ENCODE data around the gene TSHZ3. TPM values are rescaled to one million over a fixed set of nuclear protein-coding genes. Genes with fewer than 3 reads are reported as not detected.

Gene TSHZ3, protein sequence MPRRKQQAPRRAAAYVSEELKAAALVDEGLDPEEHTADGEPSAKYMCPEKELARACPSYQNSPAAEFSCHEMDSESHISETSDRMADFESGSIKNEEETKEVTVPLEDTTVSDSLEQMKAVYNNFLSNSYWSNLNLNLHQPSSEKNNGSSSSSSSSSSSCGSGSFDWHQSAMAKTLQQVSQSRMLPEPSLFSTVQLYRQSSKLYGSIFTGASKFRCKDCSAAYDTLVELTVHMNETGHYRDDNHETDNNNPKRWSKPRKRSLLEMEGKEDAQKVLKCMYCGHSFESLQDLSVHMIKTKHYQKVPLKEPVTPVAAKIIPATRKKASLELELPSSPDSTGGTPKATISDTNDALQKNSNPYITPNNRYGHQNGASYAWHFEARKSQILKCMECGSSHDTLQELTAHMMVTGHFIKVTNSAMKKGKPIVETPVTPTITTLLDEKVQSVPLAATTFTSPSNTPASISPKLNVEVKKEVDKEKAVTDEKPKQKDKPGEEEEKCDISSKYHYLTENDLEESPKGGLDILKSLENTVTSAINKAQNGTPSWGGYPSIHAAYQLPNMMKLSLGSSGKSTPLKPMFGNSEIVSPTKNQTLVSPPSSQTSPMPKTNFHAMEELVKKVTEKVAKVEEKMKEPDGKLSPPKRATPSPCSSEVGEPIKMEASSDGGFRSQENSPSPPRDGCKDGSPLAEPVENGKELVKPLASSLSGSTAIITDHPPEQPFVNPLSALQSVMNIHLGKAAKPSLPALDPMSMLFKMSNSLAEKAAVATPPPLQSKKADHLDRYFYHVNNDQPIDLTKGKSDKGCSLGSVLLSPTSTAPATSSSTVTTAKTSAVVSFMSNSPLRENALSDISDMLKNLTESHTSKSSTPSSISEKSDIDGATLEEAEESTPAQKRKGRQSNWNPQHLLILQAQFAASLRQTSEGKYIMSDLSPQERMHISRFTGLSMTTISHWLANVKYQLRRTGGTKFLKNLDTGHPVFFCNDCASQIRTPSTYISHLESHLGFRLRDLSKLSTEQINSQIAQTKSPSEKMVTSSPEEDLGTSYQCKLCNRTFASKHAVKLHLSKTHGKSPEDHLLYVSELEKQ
- 1 to 10 TPM in 1 of 2 experiments, under 1 TPM in 1; 0.94 to 1.5 TPM for total RNA-seq

DNA sequence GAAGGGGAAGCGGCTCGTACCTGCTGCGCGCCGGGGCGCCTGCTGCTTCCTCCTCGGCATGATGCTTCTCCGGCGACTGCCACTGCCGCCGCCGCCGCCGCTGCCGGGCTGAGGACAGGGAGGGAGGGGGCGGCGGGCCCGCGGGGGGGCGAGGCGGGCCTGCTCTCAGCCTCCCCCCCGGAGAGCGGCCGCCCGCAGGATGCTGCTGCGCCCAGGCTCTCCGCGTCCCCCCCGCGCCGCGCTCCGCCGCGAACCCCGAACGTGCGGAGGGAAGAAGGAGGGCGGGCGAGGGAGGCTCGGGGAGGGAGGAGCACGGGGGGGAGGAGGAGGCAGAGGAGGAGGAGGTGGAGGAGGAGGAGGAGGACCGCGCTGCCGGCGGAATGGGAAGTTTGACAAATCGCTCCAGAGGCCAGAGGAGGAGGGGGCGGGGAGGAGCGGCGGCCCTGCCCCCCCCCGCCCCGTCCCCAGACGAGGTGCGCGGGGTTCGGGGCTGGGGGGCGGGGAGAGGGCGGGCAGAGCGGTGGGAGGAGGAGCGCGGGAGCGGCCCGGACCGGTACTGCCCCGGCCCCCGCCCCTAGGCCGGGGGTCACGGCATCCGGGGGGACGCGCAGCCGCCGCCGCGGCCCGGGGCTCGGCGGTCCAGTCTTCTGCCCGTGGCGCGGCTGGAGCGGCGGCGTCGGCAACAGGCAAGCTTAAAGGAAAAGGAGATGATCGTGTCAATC is at the start of gene TSHZ3:
TSHZ3 (minus strand) TSS at position 277 of the 722 bp plus-strand sequence; CDS start at position 60, 217 bp downstream.
- Mint-ChIP-seq H3K4me1 (peaks cover 15% of the 10 kb centered on the region), H3K27me3 (peaks cover 71% of the 10 kb centered on the region), H3K36me3 (no peaks in the 10 kb centered on the region), H3K27ac (no peak within 1 kb of the TSS), H3K9me3 (ENCODE audit: low read depth) (no peaks in the 10 kb centered on the region), H3K4me3 (peak within 1 kb of the TSS; percentile 72)
- peak; percentile 69 for ATAC-seq
- peak; percentile 67 for DNase-seq
- CTCF ChIA-PET: no interaction called here

DNA sequence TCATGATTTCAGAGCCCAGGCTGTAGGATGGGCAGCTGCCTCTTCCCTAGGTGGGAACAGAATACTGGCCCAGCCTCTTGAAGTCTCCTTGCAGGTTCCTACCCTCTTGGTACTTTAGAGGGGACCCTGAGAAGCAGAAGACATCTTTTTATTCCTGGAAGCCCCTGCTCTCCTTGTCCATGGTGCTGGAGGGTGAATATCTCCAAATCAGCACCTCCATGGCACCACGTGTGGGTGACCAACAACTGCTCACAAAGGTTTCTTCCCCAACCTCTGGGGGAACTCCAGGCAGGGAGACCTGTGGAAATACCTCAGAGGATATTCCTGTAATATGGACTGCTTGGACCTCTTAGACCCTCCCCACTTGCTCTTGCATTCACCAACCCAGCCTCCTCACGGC is 48.1 kb upstream of the TSHZ3 start:
- Mint-ChIP-seq H3K9me3 (ENCODE audit: low read depth) (no peaks in the 10 kb centered on the region), H3K27ac (no peak overlapping the region), H3K36me3 (no peaks in the 10 kb centered on the region), H3K4me3 (no peak overlapping the region), H3K4me1 (no peaks in the 10 kb centered on the region), H3K27me3 (no peaks in the 10 kb centered on the region)
- CTCF ChIA-PET: no interaction called here
- ATAC-seq (no peak), DNase-seq (no peak)

GRCh38 chr19:31392464-31392863 is 43.2 kb upstream of the TSHZ3 start:
- ATAC-seq (no peak), DNase-seq (no peak)
- H3K9me3 Mint-ChIP-seq (ENCODE audit: low read depth): no peaks in the 10 kb centered on the region
- no peak overlapping the region for H3K4me3 Mint-ChIP-seq
- no peaks in the 10 kb centered on the region for H3K36me3 Mint-ChIP-seq
- no peaks in the 10 kb centered on the region for H3K27me3 Mint-ChIP-seq
- no peak overlapping the region for H3K27ac Mint-ChIP-seq
- CTCF ChIA-PET: no interaction called here
- no peaks in the 10 kb centered on the region for H3K4me1 Mint-ChIP-seq

DNA sequence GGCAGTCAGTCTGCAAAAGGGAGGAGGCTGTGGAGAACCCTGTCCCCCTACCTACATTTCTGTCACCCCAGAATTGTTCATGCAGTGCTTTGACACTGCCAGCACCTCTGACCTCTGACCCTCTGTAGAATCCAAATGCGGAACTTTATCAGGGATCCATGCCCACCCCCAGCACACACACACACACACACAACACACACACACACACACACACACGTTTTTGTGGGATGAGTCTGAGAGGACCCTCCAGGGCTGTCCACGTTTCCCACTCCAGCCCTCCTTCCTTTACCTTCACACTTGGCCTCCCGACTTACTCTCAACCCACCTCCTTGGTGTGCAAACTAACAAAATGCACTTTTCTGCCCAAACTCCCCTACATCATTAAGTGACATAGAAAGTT is 42.3 kb upstream of the TSHZ3 start:
- CTCF ChIA-PET: no interaction called here
- H3K36me3 Mint-ChIP-seq: no peaks in the 10 kb centered on the region
- H3K9me3 Mint-ChIP-seq (ENCODE audit: low read depth): no peaks in the 10 kb centered on the region
- H3K4me3 Mint-ChIP-seq: no peak overlapping the region
- no peaks in the 10 kb centered on the region for H3K4me1 Mint-ChIP-seq
- DNase-seq: no peak
- H3K27ac Mint-ChIP-seq: no peak overlapping the region
- no peak for ATAC-seq
- H3K27me3 Mint-ChIP-seq: no peaks in the 10 kb centered on the region

DNA sequence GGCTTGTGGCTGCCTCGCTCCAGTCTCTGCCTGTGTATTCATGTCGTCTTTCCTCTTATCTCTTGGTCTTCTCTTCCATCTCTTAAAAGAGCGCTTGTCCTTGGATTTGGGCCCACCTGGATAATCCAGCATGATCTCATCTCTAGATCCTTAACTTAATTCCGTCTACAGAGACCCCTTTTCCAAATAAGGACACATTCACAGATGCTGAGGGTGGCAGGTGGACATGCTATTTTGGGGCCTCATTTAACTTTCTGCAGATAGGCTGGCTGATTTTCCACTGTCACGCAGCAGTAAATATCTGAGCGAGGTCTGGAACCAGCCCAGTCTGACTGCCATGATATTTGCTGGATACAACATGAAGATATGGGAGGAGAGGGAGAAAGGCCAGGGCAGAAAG is 41.5 kb upstream of the TSHZ3 start:
- H3K9me3 Mint-ChIP-seq (ENCODE audit: low read depth): no peaks in the 10 kb centered on the region
- no peaks in the 10 kb centered on the region for H3K36me3 Mint-ChIP-seq
- DNase-seq: no peak
- H3K27me3 Mint-ChIP-seq: no peaks in the 10 kb centered on the region
- no peak for ATAC-seq
- H3K27ac Mint-ChIP-seq: no peak overlapping the region
- no peaks in the 10 kb centered on the region for H3K4me1 Mint-ChIP-seq
- CTCF ChIA-PET: no interaction called here
- H3K4me3 Mint-ChIP-seq: no peak overlapping the region

DNA sequence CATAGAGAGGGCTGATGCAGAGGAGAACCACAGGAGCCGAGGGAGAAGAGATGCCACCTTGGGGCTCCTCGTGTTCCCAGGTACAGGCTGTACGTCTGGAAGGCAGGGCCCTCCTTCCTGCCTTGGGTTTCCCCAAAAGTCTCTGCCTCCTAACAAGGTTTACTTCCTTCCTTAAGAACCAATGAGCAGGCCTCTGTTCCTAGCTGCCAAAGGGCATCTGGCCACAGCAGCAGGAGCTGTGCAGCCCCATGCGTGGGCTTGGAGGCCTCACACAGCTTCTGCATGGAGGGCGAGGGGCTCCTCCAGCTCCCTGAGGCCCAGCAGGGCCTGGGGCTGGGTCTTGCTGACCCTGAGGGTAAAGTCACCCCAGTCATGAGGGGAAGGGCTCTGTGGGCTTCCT is 40.6 kb upstream of the TSHZ3 start:
- no peak overlapping the region for H3K27ac Mint-ChIP-seq
- H3K4me1 Mint-ChIP-seq: no peaks in the 10 kb centered on the region
- CTCF ChIA-PET: no interaction called here
- no peak for ATAC-seq
- H3K9me3 Mint-ChIP-seq (ENCODE audit: low read depth): no peaks in the 10 kb centered on the region
- no peaks in the 10 kb centered on the region for H3K36me3 Mint-ChIP-seq
- no peaks in the 10 kb centered on the region for H3K27me3 Mint-ChIP-seq
- DNase-seq: no peak
- no peak overlapping the region for H3K4me3 Mint-ChIP-seq

DNA sequence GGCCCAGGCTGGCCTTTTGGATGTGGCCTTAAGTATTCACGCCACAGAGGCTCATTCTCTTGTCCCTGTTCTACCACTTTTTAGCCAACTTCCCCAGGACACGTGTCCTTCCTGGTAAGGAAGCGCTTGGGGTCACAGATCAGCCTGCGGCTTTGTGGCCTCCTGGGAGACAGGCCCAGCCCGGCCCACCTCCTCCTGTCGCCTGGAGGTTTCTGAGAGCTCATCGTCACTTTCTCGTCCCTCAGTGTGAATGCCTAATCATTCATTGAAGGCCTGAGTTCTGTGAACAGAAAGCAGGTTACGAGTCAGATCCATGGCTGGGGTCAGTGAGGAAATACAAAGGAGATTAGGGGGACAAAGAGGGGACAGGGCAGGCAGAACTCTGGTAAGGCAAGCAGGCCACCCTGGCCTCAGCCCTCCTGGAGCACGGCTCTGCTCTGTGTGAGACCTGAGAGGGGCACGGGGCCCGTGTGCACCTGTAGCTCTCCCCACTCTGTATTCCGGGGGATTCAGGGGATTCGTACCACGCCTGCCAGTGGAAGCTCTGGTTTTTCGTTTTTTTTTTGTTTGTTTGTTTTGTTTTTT is 38.6 kb upstream of the TSHZ3 start:
- Mint-ChIP-seq H3K36me3 (no peaks in the 10 kb centered on the region), H3K9me3 (ENCODE audit: low read depth) (no peaks in the 10 kb centered on the region), H3K27me3 (no peaks in the 10 kb centered on the region), H3K4me3 (no peak overlapping the region), H3K4me1 (no peaks in the 10 kb centered on the region), H3K27ac (no peak overlapping the region)
- DNase-seq (no peak), ATAC-seq (no peak)
- CTCF ChIA-PET: no interaction called here

DNA sequence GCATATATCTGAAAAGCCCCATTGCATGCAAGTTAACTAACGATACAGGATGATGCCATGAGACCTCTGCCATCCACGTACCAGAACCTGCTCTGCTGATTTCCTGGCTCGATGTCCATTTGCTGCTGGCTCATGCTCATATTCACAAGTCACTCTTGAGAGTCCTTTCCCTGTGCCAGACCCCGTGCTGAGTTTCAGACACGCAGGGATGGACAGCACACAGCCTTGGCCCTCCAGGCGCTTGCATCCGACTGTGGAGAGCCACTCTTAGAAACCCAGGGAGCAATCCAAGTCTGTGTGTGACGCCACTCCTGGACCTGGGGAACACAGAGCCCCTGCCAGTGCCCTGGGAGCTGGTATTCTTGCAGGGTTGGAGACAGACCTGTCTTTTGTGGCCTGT is 37.6 kb upstream of the TSHZ3 start:
- H3K4me3 Mint-ChIP-seq: no peak overlapping the region
- ATAC-seq: no peak
- no peak for DNase-seq
- H3K27me3 Mint-ChIP-seq: no peaks in the 10 kb centered on the region
- H3K4me1 Mint-ChIP-seq: no peaks in the 10 kb centered on the region
- H3K9me3 Mint-ChIP-seq (ENCODE audit: low read depth): no peaks in the 10 kb centered on the region
- H3K27ac Mint-ChIP-seq: no peak overlapping the region
- CTCF ChIA-PET: no interaction called here
- H3K36me3 Mint-ChIP-seq: no peaks in the 10 kb centered on the region

GRCh38 chr19:31385744-31386143 is 36.5 kb upstream of the TSHZ3 start:
- Mint-ChIP-seq H3K27me3 (no peaks in the 10 kb centered on the region), H3K4me1 (no peaks in the 10 kb centered on the region), H3K27ac (no peak overlapping the region), H3K36me3 (no peaks in the 10 kb centered on the region), H3K4me3 (no peak overlapping the region), H3K9me3 (ENCODE audit: low read depth) (no peaks in the 10 kb centered on the region)
- DNase-seq (no peak), ATAC-seq (no peak)
- CTCF ChIA-PET: no interaction called here

GRCh38 chr19:31383553-31383952 is 34.3 kb upstream of the TSHZ3 start:
- CTCF ChIA-PET: no interaction called here
- no peaks in the 10 kb centered on the region for H3K4me1 Mint-ChIP-seq
- ATAC-seq (no peak), DNase-seq (no peak)
- no peak overlapping the region for H3K27ac Mint-ChIP-seq
- H3K4me3 Mint-ChIP-seq: no peak overlapping the region
- H3K36me3 Mint-ChIP-seq: no peaks in the 10 kb centered on the region
- H3K27me3 Mint-ChIP-seq: no peaks in the 10 kb centered on the region
- no peaks in the 10 kb centered on the region for H3K9me3 Mint-ChIP-seq (ENCODE audit: low read depth)

GRCh38 chr19:31380854-31381253 is 31.6 kb upstream of the TSHZ3 start:
- CTCF ChIA-PET: no interaction called here
- ATAC-seq: no peak
- H3K36me3 Mint-ChIP-seq: no peaks in the 10 kb centered on the region
- H3K4me1 Mint-ChIP-seq: no peaks in the 10 kb centered on the region
- no peaks in the 10 kb centered on the region for H3K9me3 Mint-ChIP-seq (ENCODE audit: low read depth)
- no peak overlapping the region for H3K27ac Mint-ChIP-seq
- no peak for DNase-seq
- peaks cover 2% of the 10 kb centered on the region for H3K27me3 Mint-ChIP-seq
- no peak overlapping the region for H3K4me3 Mint-ChIP-seq

- Mint-ChIP-seq H3K27ac (no peak overlapping the region), H3K4me3 (no peak overlapping the region), H3K36me3 (no peaks in the 10 kb centered on the region), H3K27me3 (peaks cover 10% of the 10 kb centered on the region), H3K9me3 (ENCODE audit: low read depth) (no peaks in the 10 kb centered on the region), H3K4me1 (no peaks in the 10 kb centered on the region)
- CTCF ChIA-PET: no interaction called here
- ATAC-seq (no peak), DNase-seq (no peak)
Observed at GRCh38 chr19:31378404-31378803, 29.2 kb upstream of the TSHZ3 start.

- CTCF ChIA-PET: no interaction called here
- H3K4me1 Mint-ChIP-seq: no peaks in the 10 kb centered on the region
Observed at GRCh38 chr19:31377736-31378135, 28.5 kb upstream of the TSHZ3 start.

More at GRCh38 chr19:31377736-31378135, 28.5 kb upstream of the TSHZ3 start:
- no peak for ATAC-seq
- no peaks in the 10 kb centered on the region for H3K36me3 Mint-ChIP-seq
- H3K27ac Mint-ChIP-seq: no peak overlapping the region
- no peaks in the 10 kb centered on the region for H3K9me3 Mint-ChIP-seq (ENCODE audit: low read depth)
- H3K4me3 Mint-ChIP-seq: no peak overlapping the region
- H3K27me3 Mint-ChIP-seq: peaks cover 11% of the 10 kb centered on the region
- no peak for DNase-seq

All from activated CD8-positive, alpha-beta memory T cell treated with anti-CD3 and anti-CD28 coated beads, Interleukin-2, amount 10 ng/mL, durations not matched to agents 7 days and 5 days (primary cell).